Stimulated activated CD8-positive, alpha-beta memory T cell treated with anti-CD3 and anti-CD28 coated beads, Interleukin-12 subunit alpha, Interleukin-12 subunit beta, amount 100 ng/mL, for 1 hour (primary cell): ENCODE data around the gene GNAI1.

Source experiments
- DNase-seq: peaks from one replicate; pipeline ENCODE4 v3.0.0-alpha.2; 2020; ENCODE audit warnings: low read depth

The GNAI1 gene

DNA sequence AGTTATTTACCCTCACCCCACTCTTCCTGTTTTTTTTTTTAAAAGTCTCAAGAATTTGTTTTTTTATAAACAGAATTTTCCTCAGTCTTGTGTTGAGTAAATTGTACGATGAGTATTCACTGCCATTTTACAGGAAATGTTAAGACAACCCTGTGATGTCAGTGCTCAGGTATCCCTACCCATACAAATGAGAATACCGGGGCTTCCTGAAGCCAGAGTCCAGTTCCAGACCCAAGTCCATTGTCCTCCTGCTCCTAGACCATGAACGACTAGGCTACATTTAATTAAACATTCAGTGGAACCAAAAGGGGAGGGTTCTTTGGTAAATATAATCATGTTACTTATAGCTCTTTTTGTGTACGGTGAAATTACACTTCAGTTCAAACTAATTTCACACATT, 79.2 kb downstream of the GNAI1 start:
- DNase-seq = no peak

DNA sequence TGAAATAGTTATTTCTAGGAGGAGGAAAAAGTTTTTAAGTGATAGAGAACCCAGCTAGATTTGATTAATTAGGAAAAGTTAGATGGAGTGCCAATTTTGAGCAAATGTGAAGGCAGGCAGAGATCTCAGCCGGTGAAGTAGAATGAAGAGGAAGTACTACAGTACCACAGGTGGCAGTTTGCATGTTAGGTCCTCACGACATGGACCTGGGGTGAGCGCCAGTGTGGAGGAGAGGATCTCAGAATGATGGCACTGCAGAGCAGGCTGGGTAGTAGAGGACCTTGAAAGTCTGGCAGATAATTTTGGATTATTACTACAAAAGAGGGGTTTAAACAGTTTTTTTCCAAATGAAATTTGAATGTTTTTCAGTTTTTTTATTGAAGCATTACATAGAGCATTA, 81.1 kb downstream of the GNAI1 start:
- DNase-seq = no peak

DNA sequence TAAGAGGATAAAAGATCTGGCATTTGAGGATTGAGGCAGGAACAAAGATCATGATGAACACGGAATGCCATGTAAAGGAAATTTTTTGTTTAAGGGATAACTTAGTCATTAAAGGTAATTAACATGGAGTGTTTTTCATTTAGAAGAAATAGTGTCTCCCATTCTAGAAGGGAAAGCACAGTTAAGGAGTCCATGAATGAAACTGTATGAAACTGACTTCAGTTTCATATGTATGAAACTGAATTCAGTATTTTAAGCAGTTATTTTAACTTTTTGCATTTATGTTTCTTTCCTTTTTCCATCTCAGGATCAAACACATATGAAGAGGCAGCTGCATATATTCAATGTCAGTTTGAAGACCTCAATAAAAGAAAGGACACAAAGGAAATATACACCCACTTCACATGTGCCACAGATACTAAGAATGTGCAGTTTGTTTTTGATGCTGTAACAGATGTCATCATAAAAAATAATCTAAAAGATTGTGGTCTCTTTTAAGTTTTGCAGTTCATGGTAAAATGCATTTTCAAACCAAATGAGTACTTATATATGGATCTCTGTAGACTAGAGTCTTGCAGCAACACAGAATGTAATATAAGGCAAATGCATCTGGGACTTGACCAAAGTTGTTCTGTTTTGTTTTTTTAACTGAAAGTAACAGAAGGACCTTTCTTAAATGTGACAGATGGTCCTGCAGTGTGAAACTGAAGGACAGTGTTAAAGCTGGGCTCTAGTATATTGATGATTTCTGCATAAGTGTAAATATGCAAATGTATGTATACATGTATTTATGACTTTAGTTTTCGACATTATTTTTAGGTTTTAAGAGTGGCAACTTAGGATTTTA, 82.6 kb downstream of the GNAI1 start:
- DNase-seq = no peak

DNA sequence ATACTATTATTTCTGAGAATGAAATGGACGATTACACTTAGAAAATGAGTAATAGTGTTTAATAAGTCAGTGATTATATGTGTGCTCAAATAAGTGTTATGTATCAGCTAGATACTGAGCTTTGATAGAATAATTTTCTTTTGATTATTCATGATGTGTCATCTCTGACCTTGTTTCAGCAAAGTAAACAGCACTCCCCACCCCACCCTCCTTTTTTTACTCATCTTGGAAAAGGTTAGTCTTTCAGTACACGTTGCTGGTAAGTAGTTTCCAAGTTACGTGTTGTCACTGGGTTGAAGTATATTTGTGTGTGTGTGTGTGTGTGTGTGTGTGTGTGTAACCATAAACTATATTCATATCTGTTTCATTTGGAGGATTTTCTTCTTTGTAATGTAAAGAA, 84.1 kb downstream of the GNAI1 start:
- no peak for DNase-seq

DNA sequence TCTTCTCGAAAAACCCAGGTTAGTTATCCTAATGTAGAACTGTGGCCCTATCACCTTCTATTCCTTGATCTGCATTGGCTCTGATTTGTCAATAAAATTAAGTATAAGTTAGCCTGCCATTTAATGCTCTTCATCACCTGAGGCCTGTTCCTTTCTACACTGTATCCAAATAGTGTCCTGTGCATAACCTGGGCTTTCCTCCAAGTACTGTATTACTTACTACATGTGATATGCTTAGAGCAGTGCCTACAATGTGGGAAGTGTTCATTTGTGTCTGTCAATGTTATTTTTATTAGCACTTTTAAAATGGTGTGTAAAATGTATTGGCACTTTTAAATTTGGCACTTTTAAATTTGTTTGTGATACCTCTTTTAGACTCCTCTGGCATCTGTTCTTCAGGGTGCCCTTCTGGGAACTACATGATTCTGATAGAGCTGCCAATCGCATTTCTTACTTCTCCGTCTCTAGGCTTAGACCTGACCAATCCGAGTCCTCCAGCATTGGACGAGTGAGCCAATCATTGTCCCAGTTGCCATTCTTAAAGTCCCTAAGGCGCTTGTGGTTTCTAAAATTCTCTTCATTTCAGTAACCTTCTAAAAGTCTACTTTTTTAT, 85.5 kb downstream of the GNAI1 start:
- no peak for DNase-seq

DNA sequence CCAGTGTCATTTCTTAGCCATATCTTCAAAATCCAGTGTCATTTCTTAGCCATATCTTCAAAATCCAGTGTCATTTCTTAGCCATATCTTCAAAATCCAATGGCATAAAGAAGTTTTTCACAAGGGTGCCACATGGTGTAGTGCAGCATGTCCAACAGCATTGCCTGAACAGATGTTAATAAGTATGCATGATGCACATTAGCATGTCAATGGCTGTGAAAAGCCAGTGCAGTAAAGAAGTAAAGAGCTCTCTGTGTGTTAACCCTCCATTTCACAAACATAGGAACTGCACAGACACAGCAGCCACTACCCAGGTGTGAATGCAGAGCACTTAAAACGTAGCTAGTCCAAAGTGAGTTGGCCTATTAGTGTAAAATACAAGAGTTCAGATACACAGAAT, 89.8 kb downstream of the GNAI1 start:
- no peak for DNase-seq

DNA sequence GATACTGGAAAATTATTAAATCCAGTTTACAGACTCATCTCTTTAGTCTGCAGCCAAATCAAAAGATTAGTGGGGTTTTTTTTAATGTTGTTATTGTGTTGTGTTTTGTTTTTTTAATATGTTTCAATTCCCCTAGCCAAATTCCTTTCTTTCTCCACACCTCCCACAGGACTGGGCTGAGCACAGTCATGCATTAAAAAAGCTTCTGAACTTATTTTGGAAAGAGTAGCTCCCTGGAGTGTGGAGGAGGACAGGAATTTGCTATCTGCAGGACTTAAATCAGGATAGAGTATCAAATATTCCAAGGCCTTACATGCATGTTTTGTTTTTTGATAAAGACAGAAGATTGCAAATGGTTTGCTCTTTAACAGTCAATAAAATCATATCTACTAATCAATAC, 90.7 kb downstream of the GNAI1 start:
- DNase-seq = no peak

DNA sequence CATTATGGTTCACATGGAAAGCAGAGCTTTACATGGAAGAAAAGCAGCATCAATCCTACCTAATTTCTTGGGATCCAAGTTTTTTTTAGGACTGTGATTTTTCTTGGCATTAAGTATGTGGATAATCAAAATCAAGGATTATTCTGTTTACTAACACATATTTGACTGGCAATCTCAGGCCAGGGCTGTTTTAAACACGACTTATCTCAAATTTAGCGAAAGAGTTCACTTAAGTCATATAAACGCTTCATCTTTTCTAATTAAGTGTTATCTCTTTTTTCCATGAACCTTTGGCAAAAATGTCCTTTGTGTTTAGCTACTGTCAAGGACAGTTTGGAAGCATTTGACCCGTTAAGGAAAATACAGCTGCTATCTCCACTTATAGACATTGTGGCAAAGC, 92.0 kb downstream of the GNAI1 start:
- no peak for DNase-seq

DNA sequence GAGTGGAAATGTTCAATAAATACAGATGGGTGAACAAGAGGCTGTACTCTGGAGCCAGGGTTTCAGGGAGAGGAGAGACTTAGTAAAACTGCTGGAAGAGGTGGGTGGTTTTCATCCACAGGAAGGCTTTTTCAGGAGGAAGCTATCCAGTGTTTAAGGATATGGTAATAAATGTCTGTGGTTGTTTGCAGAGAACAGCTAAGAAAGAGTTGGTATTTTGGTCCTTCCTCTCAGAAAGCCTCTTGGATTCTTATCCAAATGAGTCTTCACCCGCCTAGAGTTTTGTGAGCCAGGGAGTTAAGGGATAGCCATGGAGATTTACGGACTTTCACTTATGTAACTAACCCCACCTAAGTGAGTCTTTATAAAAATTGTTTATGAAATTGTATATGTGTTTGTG, 95.7 kb downstream of the GNAI1 start:
- no peak for DNase-seq

DNA sequence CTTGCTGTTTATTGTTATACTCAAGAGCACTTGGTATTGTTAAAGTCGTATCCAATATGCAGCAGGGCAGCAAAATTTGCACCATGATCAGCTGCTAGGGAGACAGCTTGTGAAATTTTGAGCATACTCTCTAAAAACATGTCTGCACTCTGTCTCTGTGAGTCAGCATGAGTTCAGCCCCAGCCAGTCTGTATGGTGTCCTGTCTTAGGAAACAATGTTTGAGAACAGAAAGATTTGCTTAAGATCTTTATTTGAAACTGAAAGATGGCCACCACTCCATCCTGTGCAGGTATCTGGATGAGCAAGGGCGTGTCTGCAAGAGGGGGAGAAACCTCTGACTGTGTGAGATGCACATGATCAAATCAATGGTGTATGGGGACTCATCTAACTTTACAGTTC, 97.1 kb downstream of the GNAI1 start:
- no peak for DNase-seq

DNA sequence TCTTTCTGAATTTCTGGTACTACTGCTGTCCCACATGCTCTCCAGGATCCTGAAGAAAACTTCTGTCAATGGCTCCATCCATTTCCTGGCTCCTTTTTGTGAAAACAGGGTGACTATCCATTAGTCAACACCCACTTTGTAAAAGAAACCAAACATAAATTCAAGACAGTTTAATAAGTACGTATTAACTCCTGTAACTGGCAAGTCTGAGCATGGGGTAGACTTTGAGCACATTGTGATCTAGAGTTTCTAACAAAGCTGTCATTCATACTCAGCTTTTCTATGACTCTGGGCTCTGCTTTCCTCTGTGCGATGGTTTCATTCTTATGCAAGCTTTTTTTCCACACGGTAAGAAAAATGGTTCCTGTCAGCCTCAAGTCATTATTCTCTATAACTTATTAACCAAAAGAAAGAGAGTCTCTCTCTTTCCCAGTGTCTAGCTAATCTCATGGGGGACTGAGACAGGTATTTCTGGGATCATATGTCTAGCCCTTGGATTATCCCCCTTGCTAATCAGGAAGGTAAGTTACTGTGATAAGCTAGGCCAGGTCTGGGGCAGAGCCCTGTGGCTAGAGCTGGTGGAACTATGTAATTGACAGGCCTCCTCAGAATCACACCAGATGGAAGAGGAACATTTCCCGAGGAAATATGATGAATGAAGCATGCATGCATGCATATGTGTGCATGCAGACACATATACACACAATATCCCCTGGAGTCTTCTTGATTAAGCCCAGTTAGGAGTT, 98.5 kb downstream of the GNAI1 start:
- DNase-seq = no peak

DNA sequence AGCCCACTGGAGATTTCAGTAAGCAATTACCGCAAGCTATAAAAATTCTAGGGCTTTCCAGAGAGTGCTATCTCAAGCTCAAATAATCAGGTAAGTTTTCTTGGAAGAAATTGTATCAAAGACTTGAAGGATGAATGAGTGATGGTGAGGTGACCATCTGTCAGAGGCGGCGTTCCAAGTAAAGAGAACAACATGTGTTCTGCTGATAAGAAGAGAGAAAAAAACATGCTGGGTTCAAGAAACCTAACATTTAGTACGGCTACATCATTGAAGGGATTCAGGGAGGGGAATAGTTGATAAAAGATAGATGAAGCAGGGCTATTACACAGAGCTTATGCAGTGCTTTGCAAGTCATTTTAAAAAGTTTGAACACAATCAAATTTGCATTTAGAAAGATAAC, 100.7 kb downstream of the GNAI1 start:
- DNase-seq = no peak

DNA sequence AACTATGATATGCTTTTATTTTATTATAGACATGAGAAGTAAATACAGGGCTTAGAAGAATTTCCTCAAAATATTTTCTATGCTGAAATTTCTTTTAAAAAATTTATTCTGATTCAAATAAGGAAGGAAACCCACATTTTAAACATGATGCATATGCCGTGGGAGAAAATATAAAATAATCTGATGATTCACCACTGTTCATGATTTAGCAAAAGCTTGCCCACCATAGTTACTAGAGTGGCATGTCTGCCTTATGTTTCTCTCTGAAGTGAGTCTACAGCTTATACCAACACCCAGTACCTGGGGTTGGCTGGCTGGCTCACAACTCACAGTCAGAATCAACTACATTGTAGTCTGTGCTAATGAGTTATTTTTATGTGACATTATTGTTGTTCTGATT, 102.0 kb downstream of the GNAI1 start:
- DNase-seq = no peak

DNA sequence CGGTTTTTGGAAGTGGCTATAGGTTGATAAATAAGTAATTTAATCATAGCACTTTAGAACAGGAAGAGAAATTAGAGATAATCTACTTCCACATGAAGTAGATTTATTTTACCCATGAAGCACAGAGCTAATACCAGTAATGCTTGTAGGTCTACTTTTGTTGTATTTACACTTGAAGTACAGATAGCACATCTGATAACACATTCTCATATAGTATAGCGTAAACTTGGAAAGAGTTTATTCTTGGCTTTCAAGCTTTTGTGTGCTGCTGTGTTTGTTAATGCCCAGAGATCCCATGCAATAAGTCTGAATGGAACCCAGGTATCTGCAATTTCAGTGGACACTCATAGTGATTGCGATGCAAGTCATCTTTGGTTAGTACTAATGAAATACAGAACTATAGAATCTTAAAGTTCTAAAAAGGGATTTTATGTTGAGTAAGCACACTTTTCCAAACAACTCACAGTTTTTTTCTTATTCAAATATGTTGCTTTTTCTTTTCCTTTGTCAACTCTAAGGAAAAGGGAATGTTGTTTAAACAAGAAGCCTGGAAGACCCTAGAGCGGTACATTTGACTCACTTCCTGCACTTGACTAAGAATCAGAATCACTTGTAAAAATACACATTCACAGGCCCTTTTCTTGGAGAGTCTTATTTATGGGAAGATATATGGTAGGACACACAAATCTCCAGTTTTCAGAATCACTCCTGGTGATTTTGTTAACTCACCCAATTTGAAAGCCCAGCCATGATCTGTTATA, 105.8 kb downstream of the GNAI1 start:
- no peak for DNase-seq

DNA sequence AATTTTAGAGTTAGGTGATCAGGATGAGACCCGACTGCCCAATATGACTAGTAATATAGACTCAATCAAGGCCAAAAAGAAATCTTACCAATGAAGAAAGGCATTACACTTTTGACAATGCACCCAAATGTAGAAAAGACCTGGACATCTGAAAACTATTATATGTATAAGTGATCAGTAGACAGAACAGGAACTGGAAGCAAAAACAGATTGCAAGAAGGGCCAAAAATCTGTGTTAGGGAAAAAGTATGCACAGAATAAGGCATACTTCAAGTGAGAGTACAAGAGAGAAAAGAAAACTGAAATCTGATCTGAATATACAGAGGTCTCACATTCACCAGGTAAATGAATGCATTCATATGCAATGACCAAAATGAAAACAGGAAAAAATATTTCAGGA, 107.0 kb downstream of the GNAI1 start:
- DNase-seq = no peak

DNA sequence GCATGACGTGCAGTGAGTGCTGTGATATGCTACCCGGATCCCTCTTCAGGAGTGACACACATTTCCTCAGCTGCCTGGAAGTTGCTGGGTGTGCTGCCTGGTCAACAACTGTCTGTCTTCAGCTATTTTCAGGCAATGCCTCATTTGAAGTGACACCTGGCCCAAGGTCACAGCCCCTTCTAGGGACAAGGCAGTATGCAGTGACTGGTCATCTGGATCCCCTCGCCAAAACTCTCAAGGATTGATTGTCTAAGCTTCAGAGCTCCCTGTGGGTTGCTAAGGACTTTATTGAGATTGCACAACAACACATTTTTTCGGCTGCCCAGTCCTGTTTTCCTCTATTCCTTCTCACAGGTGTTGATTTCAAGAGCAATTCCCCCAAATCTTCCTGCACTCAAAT, 108.8 kb downstream of the GNAI1 start:
- DNase-seq = no peak

DNA sequence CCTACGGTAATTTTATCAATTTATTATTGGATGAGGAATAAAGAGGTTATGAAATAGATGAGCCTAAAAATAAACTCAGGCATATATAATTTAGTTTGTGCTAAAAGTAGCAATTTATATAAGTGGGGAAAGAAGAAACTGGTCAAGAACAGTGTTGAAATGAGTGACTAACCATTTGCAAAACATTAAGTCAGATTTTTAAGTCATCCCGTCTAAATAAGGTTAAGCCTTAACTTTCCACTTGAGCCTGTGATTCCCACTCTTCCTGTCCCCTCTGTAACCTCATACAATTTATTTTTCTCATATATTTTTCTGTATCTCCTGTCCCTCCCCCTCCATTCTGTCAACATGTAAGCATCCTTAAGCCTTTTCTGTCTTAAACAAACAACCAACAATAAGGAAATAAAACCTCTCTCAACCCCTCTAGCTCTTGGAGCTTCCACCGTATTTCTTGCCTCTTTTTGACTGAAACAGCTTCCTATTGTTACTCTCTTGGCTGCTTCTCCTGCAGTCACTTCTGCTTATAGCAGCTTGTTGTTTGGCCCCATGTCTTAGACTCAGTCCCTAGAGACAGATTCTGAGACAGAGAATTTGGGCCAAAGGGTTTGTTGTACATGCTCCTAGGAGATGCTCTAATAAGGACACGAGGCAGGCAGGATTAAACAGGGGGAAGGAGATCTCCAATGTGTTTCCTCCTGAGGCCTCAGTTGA, 109.7 kb downstream of the GNAI1 start:
- DNase-seq = no peak

DNA sequence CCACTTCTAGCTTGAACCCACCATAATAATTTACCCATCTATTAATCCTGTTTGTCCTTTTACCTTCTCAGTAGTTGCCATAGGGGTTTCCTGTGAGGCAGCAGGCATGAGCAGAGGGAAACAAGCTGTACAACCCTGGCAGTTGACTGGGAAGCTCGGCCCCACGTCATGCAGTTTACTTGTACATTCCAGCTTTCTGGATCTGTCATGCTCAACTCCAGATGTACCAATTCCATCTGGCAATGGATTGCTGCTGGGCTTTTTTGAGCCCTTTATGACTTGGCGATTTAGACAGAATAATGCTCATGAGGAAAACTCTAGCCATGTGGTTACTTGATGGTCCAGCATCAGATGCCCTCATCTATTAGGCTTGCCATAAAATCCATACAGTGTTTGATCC, 112.5 kb downstream of the GNAI1 start:
- no peak for DNase-seq

DNA sequence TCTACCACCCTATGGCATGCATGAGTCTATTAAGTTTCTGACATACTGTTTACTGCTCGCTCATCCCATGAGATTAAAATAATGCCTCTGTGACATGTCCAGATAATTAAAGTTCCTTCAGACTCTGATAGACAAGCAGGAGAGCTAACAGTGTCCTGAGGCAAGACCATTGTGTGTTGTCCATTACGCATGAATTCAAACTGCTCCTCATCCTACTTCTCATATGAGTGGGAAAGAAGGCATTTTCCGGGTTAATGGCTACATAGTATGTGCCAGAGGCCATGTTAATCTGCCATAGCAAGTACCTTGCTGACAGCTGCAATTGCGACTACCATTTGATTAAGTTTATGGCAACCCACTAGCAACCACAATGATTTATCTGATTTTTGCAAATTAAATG, 113.3 kb downstream of the GNAI1 start:
- DNase-seq = no peak

DNA sequence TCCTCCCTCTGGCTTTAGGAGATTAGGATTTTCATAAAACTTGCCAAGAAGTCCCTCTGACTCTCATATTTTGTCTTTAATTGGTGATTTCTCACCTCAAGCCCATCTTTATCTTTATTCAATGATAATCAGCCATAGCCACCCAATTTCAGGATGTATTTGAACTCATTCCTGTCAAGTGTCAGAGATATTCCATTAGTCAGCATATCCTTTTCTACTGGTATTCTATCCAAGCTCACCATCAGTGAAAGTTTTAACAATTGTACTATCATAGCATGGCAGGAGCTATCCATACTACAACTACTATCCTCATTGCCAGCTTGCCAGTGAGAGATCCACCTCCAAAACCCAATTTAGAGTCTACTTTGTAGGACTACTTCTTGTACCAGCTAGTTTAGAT, 114.6 kb downstream of the GNAI1 start:
- DNase-seq = no peak

DNA sequence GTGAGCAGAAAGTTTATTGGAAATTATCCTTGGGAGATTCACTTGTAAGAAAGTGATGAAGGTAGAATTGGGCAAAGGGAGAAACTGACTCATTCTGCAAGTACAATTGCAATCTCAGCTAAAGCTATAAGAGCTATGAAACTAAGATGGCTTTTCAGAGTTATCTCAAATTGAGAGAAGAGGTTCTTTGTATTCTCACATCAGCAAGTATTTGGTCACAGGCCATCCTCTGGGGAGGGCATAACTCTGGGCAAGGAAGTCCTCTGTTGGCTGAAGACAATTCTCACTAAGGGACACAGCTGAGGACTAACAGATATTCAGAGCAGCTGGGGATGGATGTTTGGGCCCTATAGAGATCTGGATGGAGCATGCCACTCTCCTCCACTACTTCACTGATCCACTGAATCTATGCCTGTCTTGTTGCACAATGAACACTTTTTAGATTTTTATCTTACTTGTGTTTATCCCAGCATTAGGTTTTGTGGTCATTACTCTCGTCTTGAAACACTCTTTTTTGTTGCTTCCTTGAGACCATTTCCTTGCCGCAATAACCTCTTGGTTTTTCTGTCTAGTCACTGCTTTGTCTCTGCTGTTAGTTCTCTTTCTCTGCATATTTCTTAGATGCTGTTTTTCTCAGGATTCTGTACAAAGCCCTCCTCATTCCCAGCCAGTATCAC, 115.1 kb downstream of the GNAI1 start:
- DNase-seq = no peak
